ENCODE measurements around the gene PSMG3.

Gene PSMG3

DNA sequence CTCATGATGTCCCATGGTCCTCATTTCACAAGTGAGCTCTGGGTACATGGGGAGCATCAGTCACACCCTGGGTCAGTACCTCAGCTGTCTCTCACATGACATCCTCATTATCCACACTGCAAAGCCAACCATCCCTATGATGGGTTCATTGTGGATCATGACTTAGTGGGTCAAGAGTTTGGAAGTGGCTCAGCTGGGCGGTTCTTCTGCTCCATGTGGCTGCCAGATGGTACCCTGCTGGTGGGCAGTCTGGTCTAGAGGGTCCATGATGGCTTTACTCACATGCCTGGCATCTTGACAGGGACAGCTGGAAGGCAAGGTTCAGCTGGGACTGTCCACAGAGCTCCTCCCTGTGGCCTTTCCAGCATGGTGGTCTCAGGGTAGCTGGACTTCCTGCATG lies 19.1 kb upstream of the PSMG3 start:
- H3K36me3 ChIP-seq (ENCODE audit: control insufficient read depth in 2 of 2, insufficient read depth in 1 of 2, low read length in 2 of 2): no peaks in the 10 kb centered on the region
- ChIA-PET CTCF (interaction anchor here (0.7 kb wide), 1 partner anchor 656 kb away, joined by 3 read pairs; no protein-coding TSS in a partner anchor), POLR2A (no interaction called here)
- H3K9me3 ChIP-seq (ENCODE audit: control insufficient read depth, insufficient read depth, low read depth, low read length): no peaks in the 10 kb centered on the region
- TF ChIP-seq ZNF768 (tag by site-specific recombination; IDR thresholded peaks at IDR 0.05) (no peak), TRIM28 (IDR thresholded peaks at IDR 0.05; ENCODE audit: borderline replicate concordance, low read length) (peak; percentile 67; the same call in 1 of the 2 replicates), ZNF48 (tag by site-specific recombination; IDR thresholded peaks at IDR 0.05) (no peak)
- TF ChIP-seq, protein P1, sequence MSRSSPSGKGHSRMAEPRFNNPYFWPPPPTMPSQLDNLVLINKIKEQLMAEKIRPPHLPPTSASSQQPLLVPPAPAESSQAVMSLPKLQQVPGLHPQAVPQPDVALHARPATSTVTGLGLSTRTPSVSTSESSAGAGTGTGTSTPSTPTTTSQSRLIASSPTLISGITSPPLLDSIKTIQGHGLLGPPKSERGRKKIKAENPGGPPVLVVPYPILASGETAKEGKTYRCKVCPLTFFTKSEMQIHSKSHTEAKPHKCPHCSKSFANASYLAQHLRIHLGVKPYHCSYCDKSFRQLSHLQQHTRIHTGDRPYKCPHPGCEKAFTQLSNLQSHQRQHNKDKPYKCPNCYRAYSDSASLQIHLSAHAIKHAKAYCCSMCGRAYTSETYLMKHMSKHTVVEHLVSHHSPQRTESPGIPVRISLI (tag by site-specific recombination; IDR thresholded peaks at IDR 0.05): no peak
- H3K4me1 ChIP-seq (ENCODE audit: control insufficient read depth, insufficient read depth, low read length): no peaks in the 10 kb centered on the region
- no peak overlapping the region for H3K27ac ChIP-seq (ENCODE audit: extremely low read depth, low read depth, low read length)
- H3K4me3 ChIP-seq (ENCODE audit: low read depth, low read length): no peak overlapping the region

DNA sequence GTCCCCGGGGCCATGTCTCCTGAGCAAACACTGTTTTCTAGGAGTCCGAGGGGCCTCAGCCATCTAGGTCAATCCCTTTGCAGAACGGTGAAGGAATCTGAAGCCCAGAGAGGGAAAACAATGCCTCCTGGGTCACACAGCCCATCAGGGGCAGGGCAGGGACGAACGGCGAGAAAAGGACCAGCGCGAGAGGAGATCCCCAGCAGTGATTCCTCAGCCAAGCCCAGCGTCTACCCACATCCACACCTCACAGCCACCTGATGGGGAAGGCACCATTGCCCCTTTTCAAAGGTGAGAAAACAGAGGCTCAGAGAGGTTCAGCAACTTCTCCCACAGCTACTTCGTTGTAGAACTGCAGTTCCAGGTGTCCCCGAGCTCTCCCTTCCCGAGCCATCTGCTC lies 17.9 kb upstream of the PSMG3 start:
- H3K36me3 ChIP-seq (ENCODE audit: control insufficient read depth in 2 of 2, insufficient read depth in 1 of 2, low read length in 2 of 2): no peaks in the 10 kb centered on the region
- H3K27ac ChIP-seq (ENCODE audit: extremely low read depth, low read depth, low read length): no peak overlapping the region
- H3K9me3 ChIP-seq (ENCODE audit: control insufficient read depth, insufficient read depth, low read depth, low read length): no peaks in the 10 kb centered on the region
- no peak for TF ChIP-seq ZSCAN23 (tag by site-specific recombination; IDR thresholded peaks at IDR 0.05)
- no peak for TF ChIP-seq HOXA7 (CRISPR knock-in tag; IDR thresholded peaks at IDR 0.05; ENCODE audit: borderline replicate concordance)
- TF ChIP-seq ZNF223 (tag by site-specific recombination; IDR thresholded peaks at IDR 0.05): no peak
- TF ChIP-seq ZNF174 (tag by site-specific recombination; IDR thresholded peaks at IDR 0.05): no peak
- no peak for TF ChIP-seq ZNF664 (tag by site-specific recombination; IDR thresholded peaks at IDR 0.05)
- TF ChIP-seq, protein P2, sequence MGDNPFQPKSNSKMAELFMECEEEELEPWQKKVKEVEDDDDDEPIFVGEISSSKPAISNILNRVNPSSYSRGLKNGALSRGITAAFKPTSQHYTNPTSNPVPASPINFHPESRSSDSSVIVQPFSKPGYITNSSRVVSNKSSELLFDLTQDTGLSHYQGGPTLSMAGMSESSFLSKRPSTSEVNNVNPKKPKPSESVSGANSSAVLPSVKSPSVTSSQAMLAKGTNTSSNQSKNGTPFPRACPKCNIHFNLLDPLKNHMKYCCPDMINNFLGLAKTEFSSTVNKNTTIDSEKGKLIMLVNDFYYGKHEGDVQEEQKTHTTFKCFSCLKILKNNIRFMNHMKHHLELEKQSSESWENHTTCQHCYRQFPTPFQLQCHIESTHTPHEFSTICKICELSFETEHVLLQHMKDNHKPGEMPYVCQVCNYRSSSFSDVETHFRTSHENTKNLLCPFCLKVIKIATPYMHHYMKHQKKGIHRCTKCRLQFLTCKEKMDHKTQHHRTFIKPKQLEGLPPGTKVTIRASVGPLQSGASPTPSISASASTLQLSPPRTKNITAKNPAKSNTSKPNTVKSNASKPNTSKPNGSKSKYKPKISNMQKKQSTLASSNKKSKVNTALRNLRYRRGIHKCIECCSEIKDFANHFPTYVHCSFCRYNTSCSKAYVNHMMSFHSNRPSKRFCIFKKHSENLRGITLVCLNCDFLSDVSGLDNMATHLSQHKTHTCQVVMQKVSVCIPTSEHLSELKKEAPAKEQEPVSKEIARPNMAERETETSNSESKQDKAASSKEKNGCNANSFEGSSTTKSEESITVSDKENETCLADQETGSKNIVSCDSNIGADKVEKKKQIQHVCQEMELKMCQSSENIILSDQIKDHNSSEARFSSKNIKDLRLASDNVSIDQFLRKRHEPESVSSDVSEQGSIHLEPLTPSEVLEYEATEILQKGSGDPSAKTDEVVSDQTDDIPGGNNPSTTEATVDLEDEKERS (tag by site-specific recombination; IDR thresholded peaks at IDR 0.05): no peak
- TF ChIP-seq ZNF138 (tag by site-specific recombination; IDR thresholded peaks at IDR 0.05; ENCODE audit: borderline replicate concordance): no peak
- TF ChIP-seq ZNF529 (tag by site-specific recombination; IDR thresholded peaks at IDR 0.05; ENCODE audit: insufficient replicate concordance): no peak
- no peak for TF ChIP-seq MEIS1 (CRISPR knock-in tag; IDR thresholded peaks at IDR 0.05; ENCODE audit: borderline replicate concordance)
- TF ChIP-seq, protein P3, sequence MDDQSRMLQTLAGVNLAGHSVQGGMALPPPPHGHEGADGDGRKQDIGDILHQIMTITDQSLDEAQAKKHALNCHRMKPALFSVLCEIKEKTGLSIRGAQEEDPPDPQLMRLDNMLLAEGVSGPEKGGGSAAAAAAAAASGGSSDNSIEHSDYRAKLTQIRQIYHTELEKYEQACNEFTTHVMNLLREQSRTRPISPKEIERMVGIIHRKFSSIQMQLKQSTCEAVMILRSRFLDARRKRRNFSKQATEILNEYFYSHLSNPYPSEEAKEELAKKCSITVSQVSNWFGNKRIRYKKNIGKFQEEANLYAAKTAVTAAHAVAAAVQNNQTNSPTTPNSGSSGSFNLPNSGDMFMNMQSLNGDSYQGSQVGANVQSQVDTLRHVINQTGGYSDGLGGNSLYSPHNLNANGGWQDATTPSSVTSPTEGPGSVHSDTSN (CRISPR knock-in tag; IDR thresholded peaks at IDR 0.05): no peak
- no peak for TF ChIP-seq SP3 (tag by site-specific recombination; IDR thresholded peaks at IDR 0.05)
- no peak for TF ChIP-seq ZNF146 (tag by site-specific recombination; IDR thresholded peaks at IDR 0.05)
- TF ChIP-seq, protein P4, sequence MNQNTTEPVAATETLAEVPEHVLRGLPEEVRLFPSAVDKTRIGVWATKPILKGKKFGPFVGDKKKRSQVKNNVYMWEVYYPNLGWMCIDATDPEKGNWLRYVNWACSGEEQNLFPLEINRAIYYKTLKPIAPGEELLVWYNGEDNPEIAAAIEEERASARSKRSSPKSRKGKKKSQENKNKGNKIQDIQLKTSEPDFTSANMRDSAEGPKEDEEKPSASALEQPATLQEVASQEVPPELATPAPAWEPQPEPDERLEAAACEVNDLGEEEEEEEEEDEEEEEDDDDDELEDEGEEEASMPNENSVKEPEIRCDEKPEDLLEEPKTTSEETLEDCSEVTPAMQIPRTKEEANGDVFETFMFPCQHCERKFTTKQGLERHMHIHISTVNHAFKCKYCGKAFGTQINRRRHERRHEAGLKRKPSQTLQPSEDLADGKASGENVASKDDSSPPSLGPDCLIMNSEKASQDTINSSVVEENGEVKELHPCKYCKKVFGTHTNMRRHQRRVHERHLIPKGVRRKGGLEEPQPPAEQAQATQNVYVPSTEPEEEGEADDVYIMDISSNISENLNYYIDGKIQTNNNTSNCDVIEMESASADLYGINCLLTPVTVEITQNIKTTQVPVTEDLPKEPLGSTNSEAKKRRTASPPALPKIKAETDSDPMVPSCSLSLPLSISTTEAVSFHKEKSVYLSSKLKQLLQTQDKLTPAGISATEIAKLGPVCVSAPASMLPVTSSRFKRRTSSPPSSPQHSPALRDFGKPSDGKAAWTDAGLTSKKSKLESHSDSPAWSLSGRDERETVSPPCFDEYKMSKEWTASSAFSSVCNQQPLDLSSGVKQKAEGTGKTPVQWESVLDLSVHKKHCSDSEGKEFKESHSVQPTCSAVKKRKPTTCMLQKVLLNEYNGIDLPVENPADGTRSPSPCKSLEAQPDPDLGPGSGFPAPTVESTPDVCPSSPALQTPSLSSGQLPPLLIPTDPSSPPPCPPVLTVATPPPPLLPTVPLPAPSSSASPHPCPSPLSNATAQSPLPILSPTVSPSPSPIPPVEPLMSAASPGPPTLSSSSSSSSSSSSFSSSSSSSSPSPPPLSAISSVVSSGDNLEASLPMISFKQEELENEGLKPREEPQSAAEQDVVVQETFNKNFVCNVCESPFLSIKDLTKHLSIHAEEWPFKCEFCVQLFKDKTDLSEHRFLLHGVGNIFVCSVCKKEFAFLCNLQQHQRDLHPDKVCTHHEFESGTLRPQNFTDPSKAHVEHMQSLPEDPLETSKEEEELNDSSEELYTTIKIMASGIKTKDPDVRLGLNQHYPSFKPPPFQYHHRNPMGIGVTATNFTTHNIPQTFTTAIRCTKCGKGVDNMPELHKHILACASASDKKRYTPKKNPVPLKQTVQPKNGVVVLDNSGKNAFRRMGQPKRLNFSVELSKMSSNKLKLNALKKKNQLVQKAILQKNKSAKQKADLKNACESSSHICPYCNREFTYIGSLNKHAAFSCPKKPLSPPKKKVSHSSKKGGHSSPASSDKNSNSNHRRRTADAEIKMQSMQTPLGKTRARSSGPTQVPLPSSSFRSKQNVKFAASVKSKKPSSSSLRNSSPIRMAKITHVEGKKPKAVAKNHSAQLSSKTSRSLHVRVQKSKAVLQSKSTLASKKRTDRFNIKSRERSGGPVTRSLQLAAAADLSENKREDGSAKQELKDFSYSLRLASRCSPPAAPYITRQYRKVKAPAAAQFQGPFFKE (tag by site-specific recombination; IDR thresholded peaks at IDR 0.05; ENCODE audit: borderline replicate concordance): no peak
- TF ChIP-seq ZNF114 (tag by site-specific recombination; IDR thresholded peaks at IDR 0.05): no peak
- ChIA-PET CTCF (no interaction called here), POLR2A (no interaction called here)
- no peaks in the 10 kb centered on the region for H3K4me1 ChIP-seq (ENCODE audit: control insufficient read depth, insufficient read depth, low read length)
- no peak overlapping the region for H3K4me3 ChIP-seq (ENCODE audit: low read depth, low read length)

Measured in HEK293 (cell line).